ENCODE data around the gene DIS3L2. TPM values are rescaled to one million over a fixed set of nuclear protein-coding genes. Genes with fewer than 3 reads are reported as not detected.
"Not testable (repeated sequence)": the region's sequence is repeated elsewhere in the genome, so short reads cannot be mapped to it uniquely, and the experiment has no call there.

The DIS3L2 gene
- total RNA-seq, 2 experiments from 2014 or later: 40.2 to 43.4 TPM

DNA sequence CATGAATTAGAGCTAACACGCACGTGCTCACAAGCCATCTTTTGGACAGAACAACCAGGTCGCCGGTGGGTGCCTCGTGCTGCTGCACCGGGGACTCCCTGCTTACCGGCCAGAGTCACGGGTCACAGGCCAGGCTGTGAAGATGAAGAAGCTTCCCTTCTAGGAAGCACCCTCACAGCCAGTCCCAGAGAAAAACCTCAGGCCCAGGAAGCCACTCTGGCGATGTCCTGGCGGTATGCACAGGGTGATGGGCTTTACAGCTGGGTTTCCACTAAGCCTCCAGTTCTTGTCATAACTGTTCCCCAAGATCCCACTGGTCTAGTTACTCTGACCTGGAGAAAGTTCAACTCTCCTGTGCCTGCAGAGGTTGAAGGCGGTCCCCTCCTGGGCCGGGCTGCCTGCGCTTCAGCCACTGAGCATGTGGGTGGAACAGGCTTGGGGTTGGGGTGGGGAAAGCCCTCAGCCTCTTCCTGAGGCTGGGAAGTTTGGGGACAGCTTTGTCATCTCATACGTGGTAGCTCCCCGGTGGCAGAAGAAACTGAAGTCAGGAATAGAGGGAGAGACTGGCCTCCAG lies 15.2 kb upstream of the DIS3L2 start:
- Mint-ChIP-seq H3K27me3 (peaks cover 12% of the 10 kb centered on the region), H3K36me3 (ENCODE audit: low read depth) (no peaks in the 10 kb centered on the region), H3K4me3 (no peak overlapping the region), H3K4me1 (no peaks in the 10 kb centered on the region), H3K27ac (no peak overlapping the region), H3K9me3 (no peaks in the 10 kb centered on the region)
- CTCF ChIA-PET: no interaction called here
- no peak for DNase-seq
- POLR2A ChIA-PET: no interaction called here

DNA sequence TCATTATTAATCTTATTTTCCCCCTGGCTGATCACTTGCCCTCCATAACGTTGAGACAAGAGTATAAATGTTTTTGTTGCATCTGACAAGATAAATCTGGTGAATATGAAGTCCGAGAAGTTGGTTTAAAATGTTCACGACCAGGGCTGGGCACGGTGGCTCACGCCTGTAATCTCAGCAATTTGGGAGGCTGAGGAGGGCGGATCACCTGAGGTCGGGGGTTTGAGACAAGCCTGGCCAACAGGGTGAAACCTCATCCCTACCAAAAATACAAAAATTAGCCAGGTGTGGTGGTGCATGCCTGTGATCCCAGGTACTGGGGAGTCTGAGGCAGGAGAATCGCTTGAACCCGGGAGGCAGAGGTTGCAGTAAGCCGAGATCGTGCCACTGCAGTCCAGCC lies 14.4 kb upstream of the DIS3L2 start:
- H3K27ac Mint-ChIP-seq; H3K9me3 Mint-ChIP-seq; H3K4me1 Mint-ChIP-seq; H3K36me3 Mint-ChIP-seq (ENCODE audit: low read depth); POLR2A ChIA-PET; DNase-seq; CTCF ChIA-PET; H3K4me3 Mint-ChIP-seq: not testable (repeated sequence)
- H3K27me3 Mint-ChIP-seq: peaks cover 18% of the 10 kb centered on the region

DNA sequence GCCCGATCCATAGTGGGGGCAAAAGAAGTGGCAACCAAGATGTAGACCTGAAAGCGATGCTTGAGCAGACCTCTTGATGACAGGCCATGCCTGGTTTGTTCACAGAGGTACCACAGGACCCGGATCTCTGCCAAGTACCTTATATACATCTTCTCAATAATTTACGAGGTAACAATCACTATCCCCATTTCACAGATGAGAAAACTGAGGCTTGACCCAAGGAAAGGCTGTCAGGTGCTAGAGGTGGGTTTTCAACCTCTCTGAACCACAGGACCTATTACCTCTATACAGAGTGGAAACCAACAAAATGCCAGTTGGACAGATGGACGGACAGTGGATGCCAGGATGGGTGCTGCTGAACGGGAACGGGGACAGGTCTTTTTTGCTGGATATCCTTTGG lies 13.8 kb upstream of the DIS3L2 start:
- no peak for DNase-seq
- ChIA-PET POLR2A (no interaction called here), CTCF (no interaction called here)
- no peak overlapping the region for H3K27ac Mint-ChIP-seq
- peaks cover 18% of the 10 kb centered on the region for H3K27me3 Mint-ChIP-seq
- H3K4me1 Mint-ChIP-seq: no peaks in the 10 kb centered on the region
- H3K9me3 Mint-ChIP-seq: peaks cover 2% of the 10 kb centered on the region
- H3K4me3 Mint-ChIP-seq: no peak overlapping the region
- H3K36me3 Mint-ChIP-seq (ENCODE audit: low read depth): no peaks in the 10 kb centered on the region

DNA sequence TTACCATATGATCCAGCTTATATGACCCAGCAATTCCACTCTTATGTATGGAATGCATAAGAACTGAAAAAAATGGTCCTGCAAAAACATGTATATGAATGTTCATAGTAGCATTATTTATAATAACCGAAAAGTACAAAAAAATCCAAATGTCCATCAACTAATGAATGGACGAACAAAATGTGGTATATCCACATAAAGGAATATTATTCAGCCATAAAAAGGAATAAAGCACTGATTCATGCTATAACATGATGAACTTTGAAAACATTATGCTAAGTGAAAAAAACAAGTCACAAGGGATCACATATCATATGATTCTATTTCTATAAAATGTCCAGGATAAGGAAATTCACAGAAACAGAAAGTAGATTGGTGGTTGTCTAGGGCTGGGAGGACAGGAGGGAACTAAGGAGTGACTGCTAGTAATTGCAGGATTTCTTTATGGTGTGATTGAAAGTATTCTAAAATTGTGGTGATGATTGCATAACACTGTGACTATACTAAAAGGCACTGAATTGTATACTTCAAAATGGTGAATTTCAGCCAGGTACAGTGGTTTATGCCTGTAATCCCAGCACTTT lies 10.0 kb upstream of the DIS3L2 start:
- H3K36me3 Mint-ChIP-seq (ENCODE audit: low read depth): no peaks in the 10 kb centered on the region
- ChIA-PET POLR2A (no interaction called here), CTCF (no interaction called here)
- no peaks in the 10 kb centered on the region for H3K4me1 Mint-ChIP-seq
- no peak for DNase-seq
- H3K4me3 Mint-ChIP-seq: no peak overlapping the region
- H3K27ac Mint-ChIP-seq: no peak overlapping the region
- peaks cover 37% of the 10 kb centered on the region for H3K27me3 Mint-ChIP-seq
- peaks cover 2% of the 10 kb centered on the region for H3K9me3 Mint-ChIP-seq

DNA sequence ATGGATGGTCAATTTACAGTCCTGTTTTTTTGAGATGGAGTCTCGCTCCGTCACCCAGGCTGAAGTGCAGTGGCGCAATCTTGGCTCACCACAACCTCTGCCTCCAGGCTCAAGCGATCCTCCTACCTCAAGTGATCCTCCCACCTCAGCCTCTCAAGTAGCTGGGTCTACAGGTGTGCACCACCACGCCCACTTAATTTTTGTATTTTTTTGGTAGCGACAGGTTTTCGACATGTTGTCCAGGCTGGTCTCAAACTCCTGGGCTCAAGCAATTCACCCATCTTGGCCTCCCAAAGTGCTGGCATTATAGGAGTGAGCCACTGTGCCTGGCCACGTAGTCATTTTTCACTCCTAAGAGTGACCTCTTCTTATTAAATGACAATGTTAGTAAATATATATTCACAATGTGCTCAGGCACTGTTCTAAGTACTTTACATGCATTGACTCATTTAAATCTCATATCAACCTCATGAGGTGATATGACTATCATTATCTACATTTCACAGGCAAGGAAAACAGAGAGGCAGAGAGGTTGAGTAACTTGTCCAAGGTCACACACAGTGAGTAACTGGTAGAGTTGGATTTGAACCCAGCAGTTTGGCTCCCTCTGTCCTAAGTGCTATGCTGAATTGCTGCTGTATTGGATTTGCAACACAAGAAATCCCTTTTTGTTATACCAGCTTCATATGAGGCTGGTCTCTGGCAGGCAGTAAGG lies 5.6 kb upstream of the DIS3L2 start:
- peaks cover 32% of the 10 kb centered on the region for H3K27me3 Mint-ChIP-seq
- CTCF ChIA-PET: interaction anchor here (0.6 to 1.3 kb wide), 2 partner anchors 18 to 212 kb away, joined by 3 read pairs; no protein-coding TSS in a partner anchor

DNA sequence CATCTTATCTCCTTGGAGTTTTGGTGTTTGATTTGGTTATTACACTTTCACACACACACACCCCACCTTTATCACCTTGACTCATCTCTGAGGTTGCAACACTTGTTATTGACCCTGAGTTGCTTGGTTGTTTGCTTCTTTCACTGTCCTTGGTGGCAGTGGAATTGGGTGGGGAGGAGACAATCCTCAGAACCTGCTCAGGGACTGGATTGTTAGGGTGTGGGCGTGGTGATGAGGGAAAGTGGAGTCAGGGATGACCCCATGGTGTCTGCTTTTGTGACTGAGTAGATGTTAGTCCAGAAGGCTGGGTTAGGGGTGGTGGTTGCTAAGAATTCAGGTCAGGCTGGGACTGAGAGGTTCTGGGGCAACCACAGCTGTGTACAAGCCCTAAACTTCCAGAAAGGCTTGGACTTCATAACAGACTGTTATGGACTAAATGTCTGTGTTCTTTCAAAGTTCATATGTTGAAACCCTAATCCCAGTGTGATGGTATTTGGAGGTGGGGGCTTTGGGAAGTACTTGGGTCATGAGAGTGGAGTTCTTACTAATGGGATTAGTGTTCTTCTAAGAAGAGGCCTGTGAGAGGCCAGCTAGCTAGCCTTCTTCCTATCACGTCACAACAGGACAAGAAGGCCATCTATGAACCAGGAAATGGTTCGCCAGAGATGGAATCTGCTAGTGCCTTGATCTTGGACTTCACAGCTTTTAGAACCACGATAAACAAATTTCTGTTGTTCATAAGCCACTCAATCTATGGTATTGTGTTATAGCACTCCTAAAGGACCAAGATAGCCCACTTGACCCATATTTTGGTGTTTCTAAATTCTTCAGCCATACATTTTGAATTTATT lies 3.4 kb upstream of the DIS3L2 start:
- Mint-ChIP-seq H3K27me3 (peaks cover 25% of the 10 kb centered on the region), H3K4me1 (peaks cover 20% of the 10 kb centered on the region), H3K4me3 (no peak overlapping the region), H3K36me3 (ENCODE audit: low read depth) (peaks cover 9% of the 10 kb centered on the region), H3K9me3 (no peaks in the 10 kb centered on the region), H3K27ac (no peak overlapping the region)
- no peak for DNase-seq
- ChIA-PET CTCF (interaction anchor here (0.8 kb wide), 1 partner anchor 13 kb away, joined by 3 read pairs; no protein-coding TSS in a partner anchor), POLR2A (no interaction called here)

More for the DNA sequence above, 5.6 kb upstream of the DIS3L2 start:
- POLR2A ChIA-PET: interaction anchor here (0.6 kb wide), 1 partner anchor 60 kb away, joined by 4 read pairs; no protein-coding TSS in a partner anchor
- H3K27ac Mint-ChIP-seq: no peak overlapping the region
- no peak for DNase-seq
- H3K9me3 Mint-ChIP-seq: peaks cover 2% of the 10 kb centered on the region
- no peak overlapping the region for H3K4me3 Mint-ChIP-seq
- H3K4me1 Mint-ChIP-seq: peaks cover 6% of the 10 kb centered on the region
- peaks cover 2% of the 10 kb centered on the region for H3K36me3 Mint-ChIP-seq (ENCODE audit: low read depth)

DNA sequence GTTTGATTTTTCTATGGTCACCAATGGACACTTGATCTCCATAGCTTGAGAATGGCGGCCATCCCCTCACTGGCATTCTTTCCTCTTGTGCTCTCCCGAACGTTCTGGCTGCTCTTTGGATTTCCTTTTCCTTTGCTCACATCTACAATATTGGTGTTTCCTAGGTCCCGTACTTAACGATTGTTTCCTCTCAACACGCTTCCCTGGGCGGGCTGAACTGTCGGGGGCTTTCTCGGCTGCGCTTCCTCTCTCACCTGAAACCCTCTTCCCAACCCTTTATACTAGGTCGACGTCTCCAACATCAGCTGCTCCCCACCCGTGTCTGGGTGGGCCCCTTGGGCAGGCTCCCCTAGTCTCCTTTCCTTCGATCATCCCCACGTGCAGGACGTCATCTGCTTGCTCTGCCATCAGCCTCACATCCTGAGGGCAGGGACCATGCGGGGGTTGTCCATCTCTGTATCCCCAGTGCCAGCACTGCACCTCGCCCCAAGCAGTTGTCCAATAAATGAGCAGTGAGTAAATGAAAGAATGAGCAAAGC lies 634 bp upstream of the DIS3L2 start:
- Mint-ChIP-seq H3K27me3 (peaks cover 9% of the 10 kb centered on the region), H3K4me3 (peak overlapping the region; percentile 82), H3K36me3 (ENCODE audit: low read depth) (peaks cover 12% of the 10 kb centered on the region), H3K4me1 (peaks cover 35% of the 10 kb centered on the region), H3K27ac (peak overlapping the region; percentile 92), H3K9me3 (no peaks in the 10 kb centered on the region)
- DNase-seq: no peak
- POLR2A ChIA-PET: no interaction called here
- CTCF ChIA-PET: interaction anchor here (0.6 to 1.4 kb wide), 3 partner anchors 21 to 332 kb away, joined by 3 to 4 read pairs (median 3); no protein-coding TSS in a partner anchor

DNA sequence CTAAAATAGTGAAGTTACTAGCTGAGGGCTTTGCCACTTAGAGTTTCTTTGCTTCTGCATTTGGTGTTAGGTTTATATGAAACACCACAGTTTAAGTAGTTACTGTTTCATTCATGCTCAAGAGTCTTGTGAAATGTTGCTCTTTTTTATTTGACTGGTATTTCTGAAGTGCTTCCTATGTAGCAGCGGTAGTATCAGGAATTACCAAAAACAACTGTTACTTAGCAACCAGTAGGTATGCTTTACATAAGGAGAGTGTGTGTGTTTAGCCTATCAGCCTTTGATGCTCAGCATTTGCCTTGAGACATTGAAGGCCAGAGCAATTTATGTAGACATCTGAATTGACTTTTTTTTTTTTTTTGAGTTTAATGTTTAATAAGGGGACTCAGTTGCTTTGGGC lies 3.6 kb downstream of the DIS3L2 start:
- Mint-ChIP-seq H3K4me1 (peaks cover 38% of the 10 kb centered on the region), H3K27ac (no peak overlapping the region), H3K36me3 (ENCODE audit: low read depth) (peaks cover 25% of the 10 kb centered on the region), H3K4me3 (no peak overlapping the region), H3K27me3 (no peaks in the 10 kb centered on the region), H3K9me3 (peaks cover 10% of the 10 kb centered on the region)
- POLR2A ChIA-PET: no interaction called here
- CTCF ChIA-PET: no interaction called here
- DNase-seq: no peak

DNA sequence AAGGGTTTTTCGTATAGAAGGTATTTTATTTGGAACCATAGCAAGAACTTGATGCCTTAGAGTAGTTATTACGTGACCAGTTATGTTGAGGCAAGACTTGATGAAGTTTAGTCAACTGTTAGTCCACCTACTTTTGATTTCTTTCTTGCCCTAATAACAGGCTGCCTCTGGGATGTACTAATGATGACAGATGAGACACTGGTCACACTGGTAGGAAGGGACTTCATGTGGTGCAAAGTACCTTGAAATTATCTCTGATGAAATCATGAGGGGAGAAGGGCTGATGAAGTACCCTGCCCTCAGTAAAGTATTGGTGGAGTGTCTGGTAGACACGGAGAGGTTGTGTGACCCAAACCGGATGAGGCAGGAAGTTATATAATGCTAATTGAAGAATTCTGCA lies 5.4 kb downstream of the DIS3L2 start:
- ChIA-PET CTCF (no interaction called here), POLR2A (no interaction called here)
- Mint-ChIP-seq H3K4me1 (peaks cover 30% of the 10 kb centered on the region), H3K27ac (no peak overlapping the region), H3K9me3 (peaks cover 10% of the 10 kb centered on the region), H3K4me3 (no peak overlapping the region), H3K36me3 (ENCODE audit: low read depth) (peaks cover 21% of the 10 kb centered on the region), H3K27me3 (no peaks in the 10 kb centered on the region)
- DNase-seq: no peak

DNA sequence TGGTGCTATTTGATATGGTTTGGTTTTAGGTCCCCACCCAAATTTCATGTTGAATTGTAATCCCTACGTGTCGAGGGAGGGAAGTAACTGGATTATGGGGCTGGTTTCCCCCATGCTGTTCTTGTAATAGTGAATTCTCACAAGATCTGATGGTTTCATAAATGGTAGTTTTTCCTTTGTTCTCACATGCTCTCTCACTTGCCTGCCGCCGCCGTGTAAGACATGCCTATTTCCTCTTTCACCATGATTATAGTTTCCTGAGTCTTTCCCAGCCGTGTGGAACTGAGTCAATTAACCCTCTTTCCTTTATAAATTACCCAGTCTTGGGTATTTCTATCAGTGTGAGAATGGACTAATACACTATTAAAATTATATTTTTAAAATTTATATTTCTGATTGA lies 7.3 kb downstream of the DIS3L2 start:
- no peak for DNase-seq
- ChIA-PET POLR2A (no interaction called here), CTCF (no interaction called here)
- peaks cover 10% of the 10 kb centered on the region for H3K9me3 Mint-ChIP-seq
- H3K4me3 Mint-ChIP-seq: no peak overlapping the region
- H3K27me3 Mint-ChIP-seq: no peaks in the 10 kb centered on the region
- peaks cover 15% of the 10 kb centered on the region for H3K4me1 Mint-ChIP-seq
- H3K36me3 Mint-ChIP-seq (ENCODE audit: low read depth): peaks cover 14% of the 10 kb centered on the region
- H3K27ac Mint-ChIP-seq: no peak overlapping the region

DNA sequence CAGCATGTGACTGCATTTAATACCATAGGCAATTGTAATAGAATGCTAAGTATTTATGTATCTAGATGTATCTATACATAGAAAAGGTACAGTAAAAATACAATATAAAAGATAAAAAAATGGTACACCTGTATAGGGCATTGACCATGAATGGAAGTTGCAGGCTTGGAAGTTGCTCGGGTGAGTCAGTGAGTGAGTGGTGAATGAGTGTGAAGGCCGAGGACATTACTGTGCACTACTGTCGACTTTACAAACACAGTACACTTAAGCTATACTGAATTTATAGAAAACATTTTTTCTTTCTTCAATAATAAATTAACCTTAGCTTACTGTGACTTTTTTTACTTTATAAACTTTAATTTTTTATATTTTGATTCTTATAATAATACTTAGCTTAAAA lies 8.9 kb downstream of the DIS3L2 start:
- ChIA-PET CTCF (interaction anchor here (1.2 kb wide), 1 partner anchor 12 kb away, joined by 3 read pairs; no protein-coding TSS in a partner anchor), POLR2A (no interaction called here)
- H3K27me3 Mint-ChIP-seq: no peaks in the 10 kb centered on the region
- H3K36me3 Mint-ChIP-seq (ENCODE audit: low read depth): peaks cover 14% of the 10 kb centered on the region
- H3K9me3 Mint-ChIP-seq: peaks cover 10% of the 10 kb centered on the region
- H3K4me3 Mint-ChIP-seq: no peak overlapping the region
- DNase-seq: no peak
- no peak overlapping the region for H3K27ac Mint-ChIP-seq
- H3K4me1 Mint-ChIP-seq: peaks cover 5% of the 10 kb centered on the region

DNA sequence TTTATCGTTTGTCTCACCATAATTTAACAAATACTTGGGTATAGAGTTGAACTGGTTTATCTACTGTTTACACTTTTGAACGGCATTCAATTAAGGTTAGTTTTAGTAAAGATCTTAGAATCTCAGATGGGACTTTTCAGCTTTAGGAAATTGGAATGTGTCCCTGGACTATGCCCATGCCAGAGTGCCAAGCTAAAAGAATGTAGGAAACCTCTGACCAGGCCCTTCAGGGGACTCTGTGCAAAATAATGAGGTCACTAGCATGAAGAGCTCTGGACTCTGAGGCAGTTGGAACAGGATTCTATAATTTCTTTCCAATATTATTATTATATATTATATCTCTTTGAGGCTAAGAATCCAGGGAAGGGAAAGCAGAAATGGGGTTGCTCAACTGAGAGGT lies 13.5 kb downstream of the DIS3L2 start:
- H3K9me3 Mint-ChIP-seq: no peaks in the 10 kb centered on the region
- no peak overlapping the region for H3K4me3 Mint-ChIP-seq
- peaks cover 2% of the 10 kb centered on the region for H3K36me3 Mint-ChIP-seq (ENCODE audit: low read depth)
- ChIA-PET CTCF (interaction anchor here (0.7 kb wide), 1 partner anchor 136 kb away, joined by 3 read pairs; no protein-coding TSS in a partner anchor), POLR2A (no interaction called here)
- no peak for DNase-seq
- no peaks in the 10 kb centered on the region for H3K27me3 Mint-ChIP-seq
- no peaks in the 10 kb centered on the region for H3K4me1 Mint-ChIP-seq
- H3K27ac Mint-ChIP-seq: no peak overlapping the region

Measured in activated CD4-positive, alpha-beta T cell treated with anti-CD3 and anti-CD28 coated beads, Interleukin-2, amount 10 ng/mL, durations not matched to agents 7 days and 5 days (primary cell).